Endometrium (tissue), 2 donors: ENCODE measurements around the gene GNAS.

Experiments used
- FAIRE-seq: peaks from 2 replicates; lab custom pipeline; 2012; peaks lifted over from hg19 to GRCh38; lab: Jason Lieb, UNC
- donor health status: control.
- donor health status: control.

The GNAS gene

DNA sequence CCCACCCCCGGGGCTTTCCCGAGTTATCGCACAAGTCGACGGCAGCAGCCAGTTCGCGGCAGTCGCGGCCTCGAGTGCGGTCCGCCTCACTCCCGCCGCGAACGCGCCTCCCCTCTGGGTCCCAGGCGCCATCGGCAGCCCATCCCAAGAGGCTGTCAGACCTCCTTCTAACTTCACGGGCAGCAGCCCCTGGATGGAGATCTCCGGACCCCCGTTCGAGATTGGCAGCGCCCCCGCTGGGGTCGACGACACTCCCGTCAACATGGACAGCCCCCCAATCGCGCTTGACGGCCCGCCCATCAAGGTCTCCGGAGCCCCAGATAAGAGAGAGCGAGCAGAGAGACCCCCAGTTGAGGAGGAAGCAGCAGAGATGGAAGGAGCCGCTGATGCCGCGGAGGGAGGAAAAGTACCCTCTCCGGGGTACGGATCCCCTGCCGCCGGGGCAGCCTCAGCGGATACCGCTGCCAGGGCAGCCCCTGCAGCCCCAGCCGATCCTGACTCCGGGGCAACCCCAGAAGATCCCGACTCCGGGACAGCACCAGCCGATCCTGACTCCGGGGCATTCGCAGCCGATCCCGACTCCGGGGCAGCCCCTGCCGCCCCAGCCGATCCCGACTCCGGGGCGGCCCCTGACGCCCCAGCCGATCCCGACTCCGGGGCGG lies 1.6 kb downstream of the GNAS start:
- FAIRE-seq: no peak

GRCh38 chr20:58854638-58855471 lies 2.3 kb downstream of the GNAS start:
- no peak for FAIRE-seq

GRCh38 chr20:58855506-58856389 lies 3.2 kb downstream of the GNAS start:
- no peak for FAIRE-seq

DNA sequence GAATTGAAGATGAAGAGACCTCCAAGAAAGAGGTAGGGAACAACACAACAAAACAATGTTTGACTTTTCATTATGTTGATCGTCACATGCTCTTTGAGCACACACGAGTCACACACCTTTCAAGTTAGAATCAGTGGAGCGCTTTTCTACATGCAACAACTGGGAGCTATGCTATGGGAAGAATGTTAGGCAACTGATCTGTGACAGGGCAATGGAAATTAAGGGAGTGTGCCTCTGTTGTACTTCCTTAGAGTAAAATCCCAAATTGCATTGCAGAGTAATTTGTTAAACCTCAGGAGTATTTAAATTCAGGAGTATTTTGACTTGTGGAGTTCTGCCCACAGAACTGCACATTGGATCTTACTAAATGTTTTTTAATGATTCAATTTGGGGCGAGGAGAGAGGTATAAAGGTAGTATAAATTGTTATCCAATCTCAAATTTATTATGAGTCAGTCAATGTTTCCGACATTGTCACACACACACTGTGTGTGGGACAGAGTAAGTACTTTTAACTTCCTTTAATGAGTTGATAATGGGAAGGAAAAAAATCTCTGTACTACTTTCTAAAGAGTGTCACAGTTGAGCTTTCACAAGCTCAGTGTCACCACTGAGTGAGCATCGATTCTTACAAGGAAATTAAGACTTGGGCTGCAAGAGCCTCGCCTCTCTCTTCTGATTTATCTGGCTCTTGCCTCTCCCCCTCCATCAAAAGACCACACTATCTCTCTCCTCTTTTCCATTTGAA lies 10.7 kb downstream of the GNAS start:
- no peak for FAIRE-seq

DNA sequence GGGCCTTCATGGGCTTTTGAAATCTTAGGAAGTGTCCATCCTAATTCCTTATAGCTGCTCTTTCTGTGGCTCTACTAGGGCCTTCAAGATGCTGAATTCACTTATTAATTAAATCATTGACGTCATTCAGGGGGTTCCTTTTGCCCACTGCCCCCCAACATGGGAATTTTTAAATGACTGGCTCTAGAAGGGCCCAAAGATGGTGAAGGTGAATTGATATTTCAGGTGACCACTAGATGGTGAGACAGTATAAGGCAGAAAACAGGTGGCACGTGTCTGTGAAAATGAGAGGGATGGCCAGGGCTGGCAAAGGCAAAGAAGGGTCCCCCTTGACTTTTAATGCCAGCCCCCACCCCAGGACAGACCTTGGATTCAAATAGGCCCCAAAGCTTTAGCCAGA lies 11.8 kb downstream of the GNAS start:
- no peak for FAIRE-seq

- no peak for FAIRE-seq
Observed at GRCh38 chr20:58865843-58866242, 13.3 kb downstream of the GNAS start.

DNA sequence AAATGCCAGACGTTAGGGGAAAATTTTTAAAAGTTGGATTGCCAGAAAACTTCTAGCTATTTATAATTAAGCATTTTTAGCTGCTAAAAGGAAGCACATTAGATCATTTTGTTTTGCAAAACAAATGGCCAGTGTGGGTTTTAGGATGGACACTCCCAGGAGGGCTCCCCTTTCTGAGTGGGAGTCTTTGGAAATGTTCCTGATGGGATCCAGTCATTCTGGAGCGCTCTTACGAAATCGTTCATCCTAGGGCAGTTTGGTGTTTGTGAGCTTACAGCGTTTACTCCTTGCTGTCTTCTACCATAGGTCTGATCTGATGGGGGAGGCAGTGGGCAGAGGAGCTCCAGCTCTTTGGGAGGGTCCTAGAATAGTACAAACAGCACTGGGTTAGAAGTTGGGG lies 14.7 kb downstream of the GNAS start:
- peak; percentile 72 for FAIRE-seq

- FAIRE-seq: no peak
Observed at GRCh38 chr20:58868795-58869194, 16.3 kb downstream of the GNAS start.

- FAIRE-seq: no peak
Observed at GRCh38 chr20:58869662-58870227, 17.2 kb downstream of the GNAS start.

DNA sequence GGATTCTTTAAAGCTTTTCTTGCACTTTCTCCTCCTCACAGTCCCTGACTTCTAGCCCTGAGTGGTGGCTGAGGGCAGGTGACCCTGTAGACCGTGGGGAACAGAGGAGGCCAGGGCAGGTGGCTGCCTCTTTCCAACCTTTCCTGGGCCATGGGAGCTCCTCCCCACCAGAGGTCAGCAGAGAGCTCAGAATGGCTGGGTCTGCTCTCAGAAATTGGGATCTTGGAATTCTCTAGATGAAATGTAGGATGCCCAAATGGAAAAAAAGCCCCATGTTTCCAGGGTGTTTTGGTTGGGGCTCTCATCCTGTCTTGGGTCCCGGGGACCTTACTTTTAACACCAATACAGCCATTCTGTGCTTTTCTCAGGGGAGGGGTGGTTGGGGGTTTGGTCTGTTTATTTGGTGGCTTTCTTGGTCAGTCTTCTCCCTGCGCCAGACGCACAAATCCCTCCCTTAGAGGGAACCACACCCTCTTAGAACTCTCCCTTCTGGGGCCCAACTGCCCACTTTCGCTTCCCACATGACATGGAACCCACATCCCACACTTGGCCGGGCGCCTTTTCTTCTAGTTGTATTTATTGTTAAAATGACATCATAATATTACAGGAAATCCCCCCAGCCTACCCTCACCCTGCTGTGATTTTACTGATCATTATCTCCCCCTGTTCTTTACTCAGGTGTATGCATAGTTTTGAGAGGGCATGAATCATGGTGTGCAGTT lies 17.9 kb downstream of the GNAS start:
- FAIRE-seq: no peak

DNA sequence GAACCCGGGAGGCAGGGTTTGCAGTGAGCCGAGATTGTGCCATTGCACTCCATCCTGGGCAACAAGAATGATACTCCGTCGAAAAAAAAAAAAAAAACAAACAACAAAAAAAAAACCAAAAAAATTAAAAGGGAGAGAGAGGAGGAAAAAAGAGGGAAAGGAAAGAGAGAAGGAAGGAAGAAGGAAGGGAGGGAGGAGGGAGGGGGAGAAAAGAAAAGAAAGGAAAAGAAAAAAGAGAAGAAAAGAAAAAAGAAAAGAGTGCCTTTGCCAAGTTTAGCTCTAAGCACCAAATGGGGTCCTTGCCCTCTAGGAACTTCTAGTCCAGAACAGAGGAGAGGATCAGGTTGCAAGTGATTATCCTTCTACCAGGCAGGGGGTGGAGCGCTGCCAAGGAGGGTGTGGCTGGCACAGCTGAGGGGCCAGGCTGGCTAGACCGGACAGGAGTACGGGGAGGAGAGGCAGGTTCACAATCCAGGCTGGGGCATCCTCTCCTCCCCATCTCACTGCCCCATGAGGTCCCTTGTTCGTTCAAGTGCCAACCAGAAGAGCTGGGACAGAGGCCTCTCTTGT lies 19.1 kb downstream of the GNAS start:
- no peak for FAIRE-seq

GRCh38 chr20:58874469-58874868 lies 22.0 kb downstream of the GNAS start:
- FAIRE-seq: no peak

GRCh38 chr20:58875111-58875510 lies 22.6 kb downstream of the GNAS start:
- FAIRE-seq: no peak

DNA sequence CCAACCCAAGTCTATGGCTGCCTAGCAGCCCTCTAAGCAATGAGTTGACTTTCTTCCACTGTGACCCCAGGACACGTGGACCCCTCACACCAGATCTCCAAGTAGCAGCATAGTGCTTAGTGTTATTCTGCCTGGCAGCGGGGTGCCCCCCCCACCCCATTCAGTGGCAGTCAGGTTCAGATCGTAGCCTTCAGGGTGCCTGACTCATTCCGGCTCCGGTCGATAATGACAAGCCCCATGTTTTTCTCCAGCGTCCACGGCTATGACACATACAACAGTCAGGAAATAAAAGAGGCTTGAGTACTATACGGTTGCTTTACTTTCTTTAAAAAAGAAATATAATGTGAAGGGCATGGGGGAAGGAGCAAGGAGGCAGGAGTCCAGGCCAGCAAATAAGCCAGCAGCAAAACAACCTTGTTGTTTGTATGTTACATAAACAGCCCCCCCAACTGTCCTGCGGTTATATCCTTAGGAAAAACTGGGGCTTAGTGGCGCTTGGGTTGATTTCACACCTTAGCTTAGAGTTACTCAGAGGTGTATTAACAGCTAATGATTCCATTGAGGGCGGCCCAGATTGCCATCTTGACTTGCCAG lies 23.1 kb downstream of the GNAS start:
- FAIRE-seq: no peak

DNA sequence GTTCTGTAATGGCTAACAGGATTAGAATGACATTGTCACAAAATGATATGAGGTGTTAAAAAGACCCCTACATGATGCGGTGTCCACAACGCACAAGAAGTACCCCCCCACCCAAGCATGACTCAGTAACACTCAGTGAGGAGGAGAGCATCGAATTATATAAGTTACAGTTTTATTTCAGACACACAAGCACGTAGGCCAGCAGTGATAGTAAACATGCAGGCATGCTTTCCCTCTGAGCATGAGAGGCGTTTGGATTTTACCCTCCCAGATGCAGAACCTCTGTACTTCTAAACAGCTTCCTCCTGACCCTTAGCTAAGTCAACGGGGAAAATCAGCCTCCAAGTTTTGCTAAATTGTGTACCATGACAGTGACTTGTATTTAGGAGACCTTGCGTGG lies 23.9 kb downstream of the GNAS start:
- no peak for FAIRE-seq

- FAIRE-seq: no peak
Observed at GRCh38 chr20:58877050-58877975, 24.8 kb downstream of the GNAS start.

DNA sequence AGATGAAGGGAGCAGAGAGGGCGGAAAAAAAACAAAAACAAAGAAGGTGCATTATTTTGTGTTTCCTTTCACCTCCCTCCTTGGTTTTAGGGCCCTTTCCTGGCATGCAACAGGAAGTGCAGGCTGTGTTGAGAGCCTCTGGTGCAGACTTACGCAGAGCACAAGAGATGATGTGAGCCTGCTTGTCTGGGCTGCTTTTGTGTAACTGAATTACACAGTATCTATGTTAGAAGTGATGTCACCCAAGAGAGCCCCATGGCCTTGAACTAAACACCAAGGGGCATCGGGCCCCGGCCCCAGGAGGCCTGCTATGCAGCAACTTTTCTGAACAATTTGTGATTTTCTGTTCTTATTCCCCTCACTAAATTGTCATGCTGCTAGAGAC lies 25.5 kb downstream of the GNAS start:
- FAIRE-seq: no peak

GRCh38 chr20:58878399-58878798 lies 25.9 kb downstream of the GNAS start:
- no peak for FAIRE-seq

GRCh38 chr20:58880441-58880840 lies 27.9 kb downstream of the GNAS start:
- no peak for FAIRE-seq
